IPS-NIHi11 (cell line): ENCODE measurements around the gene RNF151.
"Not testable (repeated sequence)": the region's sequence is repeated elsewhere in the genome, so short reads cannot be mapped to it uniquely, and the experiment has no call there.

Experiments used
- DNase-seq: peaks from one replicate; pipeline ENCODE4 v3.0.0; 2012; ENCODE audit warnings: mixed read lengths, low spot score

RNF151 gene

DNA sequence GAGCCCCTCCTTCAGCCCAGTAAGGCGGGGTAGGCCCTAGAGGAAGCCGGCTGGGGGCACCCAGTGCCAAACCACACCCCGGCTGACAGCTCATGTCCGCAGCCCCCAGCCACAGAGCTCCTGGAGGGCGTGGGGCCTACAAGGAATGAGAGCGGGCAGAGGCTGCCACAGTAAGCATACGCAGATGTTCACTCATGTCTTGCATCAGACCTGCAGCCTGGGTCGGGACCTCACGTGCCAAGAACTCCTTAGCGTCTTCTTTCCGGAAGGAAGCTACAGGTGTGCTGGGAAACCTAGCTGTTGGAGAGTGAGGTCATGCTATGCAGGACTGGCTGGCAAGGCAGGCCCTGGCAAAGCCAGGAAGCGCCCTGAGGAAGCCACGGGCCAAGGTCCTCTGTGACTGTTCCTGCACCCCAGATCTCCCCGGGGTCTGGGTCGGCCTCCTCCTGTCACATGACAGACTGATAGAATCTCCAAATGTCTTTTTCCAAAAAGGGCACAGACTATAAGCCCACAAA, 41.4 kb downstream of the RNF151 start:
- DNase-seq = no peak

DNA sequence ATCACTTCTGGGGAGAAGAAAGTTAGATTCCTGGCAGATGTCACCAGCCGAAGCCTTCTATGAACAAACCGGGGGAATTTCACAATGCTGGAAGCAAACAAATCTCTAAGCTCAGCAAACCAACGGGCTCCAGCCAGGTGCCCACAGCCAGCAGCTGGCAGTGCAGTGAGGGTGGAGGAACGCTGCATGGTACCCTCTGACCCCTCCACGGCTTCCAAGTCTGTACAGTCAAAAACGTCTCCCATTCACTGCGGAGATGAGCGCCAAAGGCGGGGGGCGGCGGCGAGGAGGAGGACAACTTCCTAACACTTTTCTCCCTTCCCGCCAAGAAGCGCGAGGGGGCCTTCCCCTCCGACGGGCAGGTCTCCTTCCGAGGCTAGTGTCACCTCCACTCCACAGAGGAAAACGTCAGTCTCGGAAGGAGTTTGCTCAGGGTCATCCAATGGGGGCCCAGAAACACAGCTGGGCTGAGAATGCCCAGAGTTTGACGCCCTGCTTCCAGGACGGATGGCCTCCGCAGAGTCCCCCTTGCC, 42.0 kb downstream of the RNF151 start:
- DNase-seq = no peak

- DNase-seq = peak; percentile 49
Measured at GRCh38 chr16:2009164-2009711, 42.6 kb downstream of the RNF151 start.

DNA sequence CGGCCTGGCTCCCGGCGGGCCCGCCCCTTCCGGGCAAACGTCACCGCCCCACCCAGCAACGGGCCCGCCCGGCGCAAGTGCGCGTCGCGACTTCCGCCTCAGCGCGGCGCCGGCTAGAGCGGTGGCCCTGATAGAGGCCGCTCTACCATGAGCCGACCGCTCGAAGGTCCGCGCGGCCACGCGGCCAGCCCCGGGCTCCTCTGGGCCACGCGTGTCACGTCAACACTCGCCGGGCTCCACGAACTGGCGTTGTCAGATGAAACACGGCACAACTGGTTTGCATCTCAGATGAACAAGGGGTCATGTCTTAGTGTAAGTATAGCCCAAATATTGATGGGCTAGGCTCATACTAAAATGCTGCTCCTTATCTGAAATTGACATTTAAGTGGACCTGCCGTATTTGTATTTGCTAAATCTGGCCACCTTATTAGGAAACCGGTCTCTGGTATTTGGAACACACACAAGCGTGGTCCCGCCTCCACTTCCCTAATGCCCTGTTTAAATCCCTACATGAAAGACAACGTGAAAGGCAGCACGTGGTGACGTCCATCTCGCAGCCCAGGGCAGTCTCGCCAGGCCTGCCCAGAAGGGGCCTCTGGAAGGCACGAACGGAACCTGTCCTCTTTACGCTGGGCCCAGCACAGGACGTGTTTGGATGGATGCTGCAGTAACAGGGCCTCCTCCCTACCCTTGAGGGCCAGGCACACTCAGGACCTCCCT, 43.3 kb downstream of the RNF151 start, which contains the start of gene ZNF598:
TSS of gene ZNF598 (minus strand) at position 31 of the 720 bp plus-strand sequence.
- DNase-seq = peak; percentile 98

DNA sequence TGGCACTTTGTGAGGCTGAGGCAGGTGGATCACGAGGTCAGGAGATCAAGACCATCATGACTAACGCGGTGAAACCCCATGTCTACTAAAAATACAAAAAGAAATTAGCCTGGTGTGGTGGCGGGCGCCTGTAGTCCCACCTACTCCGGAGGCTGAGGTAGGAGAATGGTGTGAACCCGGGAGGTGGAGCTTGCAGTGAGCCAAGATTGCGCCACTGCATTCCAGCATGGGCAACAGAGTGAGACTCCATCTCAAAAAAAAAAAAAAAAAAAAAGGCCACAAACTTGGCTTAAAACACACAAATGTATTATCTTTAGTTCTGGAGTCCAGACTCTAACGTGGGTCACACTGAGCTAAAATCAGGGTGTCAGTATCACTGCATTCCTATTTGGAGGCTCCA, 45.1 kb downstream of the RNF151 start:
- not testable (repeated sequence) for DNase-seq

DNA sequence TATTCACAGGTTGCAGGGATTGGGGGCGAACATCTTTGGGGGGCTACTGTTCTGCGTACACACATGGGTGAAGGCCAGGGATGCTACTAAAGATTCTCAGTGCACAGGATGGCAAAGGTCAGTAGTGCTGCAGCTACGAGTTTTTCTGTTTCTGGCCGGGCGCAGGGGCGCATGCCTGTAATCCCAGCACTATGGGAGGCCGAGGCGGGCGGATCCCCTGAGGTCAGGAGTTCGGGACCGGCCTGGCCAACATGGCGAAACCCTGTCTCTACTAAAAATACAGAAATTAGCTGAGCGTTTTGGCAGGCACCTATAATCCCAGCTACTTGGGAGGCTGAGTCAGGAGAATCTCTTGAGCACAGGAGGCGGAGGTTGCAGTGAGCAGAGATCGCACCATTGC, 46.9 kb downstream of the RNF151 start:
- no peak for DNase-seq

- DNase-seq = no peak
Measured at GRCh38 chr16:2015117-2015946, 48.7 kb downstream of the RNF151 start.

DNA sequence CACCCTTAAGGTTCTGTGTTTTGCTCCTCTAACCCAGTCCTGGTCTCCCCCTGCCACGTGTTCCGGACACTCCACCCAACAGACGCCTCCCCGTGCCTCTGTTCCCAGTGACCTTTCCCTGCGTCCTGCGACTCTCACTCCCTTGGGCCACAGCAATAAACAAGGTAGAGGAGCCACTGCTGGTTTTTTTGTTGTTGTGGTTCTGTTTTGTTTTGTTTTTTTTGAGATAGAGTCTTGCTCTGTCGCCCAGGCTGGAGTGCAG, 49.2 kb downstream of the RNF151 start:
- no peak for DNase-seq

GRCh38 chr16:2016407-2016922, 49.8 kb downstream of the RNF151 start:
- peak; percentile 50 for DNase-seq
